Activated CD8-positive, alpha-beta memory T cell treated with anti-CD3 and anti-CD28 coated beads for 1 hour (primary cell): ENCODE results near the gene TMEM94.
"Not testable (repeated sequence)": the region's sequence is repeated elsewhere in the genome, so short reads cannot be mapped to it uniquely, and the experiment has no call there.

Experiments used
- DNase-seq, 2 donors: peaks; one replicate each; pipeline ENCODE4 v3.0.0-alpha.2; 2020; ENCODE audit warnings: low read depth in 1 of 2; ENCODE audit errors: extremely low read depth in 1 of 2

TMEM94 gene

GRCh38 chr17:75456417-75457046 lies at the start of gene TMEM94:
TMEM94 (plus strand) TSS chr17:75456635; CDS start chr17:75471906, 15,271 bp downstream.
- peak; percentile 81 to 85 for DNase-seq

GRCh38 chr17:75407655-75408352 lies 48.6 kb upstream of the TMEM94 start:
- DNase-seq = no peak

GRCh38 chr17:75410141-75410540 lies 46.3 kb upstream of the TMEM94 start:
- DNase-seq = no peak

- DNase-seq = no peak
Observed at GRCh38 chr17:75411328-75412067, 44.9 kb upstream of the TMEM94 start.

GRCh38 chr17:75412455-75413317 lies 43.7 kb upstream of the TMEM94 start:
- peak; percentile 33 to 39 for DNase-seq

GRCh38 chr17:75414488-75414887 lies 41.9 kb upstream of the TMEM94 start:
- no peak for DNase-seq

GRCh38 chr17:75416006-75416405 lies 40.4 kb upstream of the TMEM94 start:
- DNase-seq = no peak

GRCh38 chr17:75417054-75417580 lies 39.3 kb upstream of the TMEM94 start:
- DNase-seq = no peak

- DNase-seq = no peak
Observed at GRCh38 chr17:75418531-75418930, 37.9 kb upstream of the TMEM94 start.

GRCh38 chr17:75428543-75429469 lies 27.6 kb upstream of the TMEM94 start:
- DNase-seq = no peak

GRCh38 chr17:75430159-75430974 lies 26.1 kb upstream of the TMEM94 start:
- DNase-seq = no peak

GRCh38 chr17:75433218-75433783 lies 23.1 kb upstream of the TMEM94 start:
- DNase-seq = no peak

GRCh38 chr17:75434433-75434832 lies 22.0 kb upstream of the TMEM94 start:
- DNase-seq = not testable (repeated sequence)

- DNase-seq = not testable (repeated sequence)
Observed at GRCh38 chr17:75437404-75437803, 19.0 kb upstream of the TMEM94 start.

- DNase-seq = no peak
Observed at GRCh38 chr17:75439287-75439686, 17.1 kb upstream of the TMEM94 start.

GRCh38 chr17:75440738-75441448 lies 15.5 kb upstream of the TMEM94 start:
- DNase-seq = no peak

- no peak for DNase-seq
Observed at GRCh38 chr17:75442168-75443103, 14.0 kb upstream of the TMEM94 start.
